ENCODE data around the gene SMC5.

The SMC5 gene

GRCh38 chr9:70257502-70257901, 1.3 kb upstream of the SMC5 start:
- peak overlapping the region; percentile 66 for H3K4me3 ChIP-seq (ENCODE audit: low read length)
- no peak for DNase-seq (ENCODE audit: low read depth)
- TF ChIP-seq CTCF (conservative IDR thresholded peaks at IDR 0.05; ENCODE audit: low read length), result no peak

- DNase-seq (ENCODE audit: low read depth), result peak; percentile 64
- peak overlapping the region; percentile 66 for H3K4me3 ChIP-seq (ENCODE audit: low read length)
- no peak for TF ChIP-seq CTCF (conservative IDR thresholded peaks at IDR 0.05; ENCODE audit: low read length)
These were observed 637 bp upstream of the SMC5 start for GRCh38 chr9:70257991-70258691.

- TF ChIP-seq CTCF (conservative IDR thresholded peaks at IDR 0.05; ENCODE audit: low read length), result no peak
- peak overlapping the region; percentile 85 for H3K4me3 ChIP-seq (ENCODE audit: low read length)
- DNase-seq (ENCODE audit: low read depth), result no peak
These were observed 679 bp downstream of the SMC5 start for GRCh38 chr9:70259512-70259802.

GRCh38 chr9:70260007-70260443, 1.2 kb downstream of the SMC5 start:
- peak overlapping the region; percentile 85 for H3K4me3 ChIP-seq (ENCODE audit: low read length)
- DNase-seq (ENCODE audit: low read depth), result no peak
- TF ChIP-seq CTCF (conservative IDR thresholded peaks at IDR 0.05; ENCODE audit: low read length), result no peak

- TF ChIP-seq CTCF (conservative IDR thresholded peaks at IDR 0.05; ENCODE audit: low read length), result no peak
- DNase-seq (ENCODE audit: low read depth), result no peak
- no peak overlapping the region for H3K4me3 ChIP-seq (ENCODE audit: low read length)
These were observed 1.8 kb downstream of the SMC5 start for GRCh38 chr9:70260606-70261005.

GRCh38 chr9:70261131-70261870, 2.5 kb downstream of the SMC5 start:
- no peak overlapping the region for H3K4me3 ChIP-seq (ENCODE audit: low read length)
- no peak for DNase-seq (ENCODE audit: low read depth)
- TF ChIP-seq CTCF (conservative IDR thresholded peaks at IDR 0.05; ENCODE audit: low read length), result no peak

- DNase-seq (ENCODE audit: low read depth), result no peak
- TF ChIP-seq CTCF (conservative IDR thresholded peaks at IDR 0.05; ENCODE audit: low read length), result no peak
- no peak overlapping the region for H3K4me3 ChIP-seq (ENCODE audit: low read length)
These were observed 3.6 kb downstream of the SMC5 start for GRCh38 chr9:70262366-70262765.
